Body of pancreas (tissue), 4 donors: Measurements from ENCODE around the gene SH3BP4.

ENCODE experiments used
- POLR2A ChIP-seq, 3 donors: fragments of 450-650 bp; IDR thresholded peaks; one replicate each; pipeline ENCODE4 v1.6.1; 2016; ENCODE audit warnings: antibody characterized with exemption in 3 of 3, mild to moderate bottlenecking in 2 of 3
- TF ChIP-seq, protein P1 (sequence below), 7 experiments: fragments of 450-650 bp in 4 of 7; fragments of 200-600 bp in 3 of 7; sonication (generic) in 3 of 7; IDR thresholded peaks; one replicate each; pipeline ENCODE4 v1.5.1; 2016 to 2019; ENCODE audit warnings: antibody characterized with exemption in 7 of 7

GRCh38 chr2:234949762-234950434 lies 1.9 kb upstream of the SH3BP4 start:
- TF ChIP-seq POLR2A (IDR thresholded peaks at IDR 0.05), result no peak
- TF ChIP-seq, protein P1, sequence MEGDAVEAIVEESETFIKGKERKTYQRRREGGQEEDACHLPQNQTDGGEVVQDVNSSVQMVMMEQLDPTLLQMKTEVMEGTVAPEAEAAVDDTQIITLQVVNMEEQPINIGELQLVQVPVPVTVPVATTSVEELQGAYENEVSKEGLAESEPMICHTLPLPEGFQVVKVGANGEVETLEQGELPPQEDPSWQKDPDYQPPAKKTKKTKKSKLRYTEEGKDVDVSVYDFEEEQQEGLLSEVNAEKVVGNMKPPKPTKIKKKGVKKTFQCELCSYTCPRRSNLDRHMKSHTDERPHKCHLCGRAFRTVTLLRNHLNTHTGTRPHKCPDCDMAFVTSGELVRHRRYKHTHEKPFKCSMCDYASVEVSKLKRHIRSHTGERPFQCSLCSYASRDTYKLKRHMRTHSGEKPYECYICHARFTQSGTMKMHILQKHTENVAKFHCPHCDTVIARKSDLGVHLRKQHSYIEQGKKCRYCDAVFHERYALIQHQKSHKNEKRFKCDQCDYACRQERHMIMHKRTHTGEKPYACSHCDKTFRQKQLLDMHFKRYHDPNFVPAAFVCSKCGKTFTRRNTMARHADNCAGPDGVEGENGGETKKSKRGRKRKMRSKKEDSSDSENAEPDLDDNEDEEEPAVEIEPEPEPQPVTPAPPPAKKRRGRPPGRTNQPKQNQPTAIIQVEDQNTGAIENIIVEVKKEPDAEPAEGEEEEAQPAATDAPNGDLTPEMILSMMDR (IDR thresholded peaks at IDR 0.05), result no peak
